ENCODE results near the gene NTN4.

The NTN4 gene

DNA sequence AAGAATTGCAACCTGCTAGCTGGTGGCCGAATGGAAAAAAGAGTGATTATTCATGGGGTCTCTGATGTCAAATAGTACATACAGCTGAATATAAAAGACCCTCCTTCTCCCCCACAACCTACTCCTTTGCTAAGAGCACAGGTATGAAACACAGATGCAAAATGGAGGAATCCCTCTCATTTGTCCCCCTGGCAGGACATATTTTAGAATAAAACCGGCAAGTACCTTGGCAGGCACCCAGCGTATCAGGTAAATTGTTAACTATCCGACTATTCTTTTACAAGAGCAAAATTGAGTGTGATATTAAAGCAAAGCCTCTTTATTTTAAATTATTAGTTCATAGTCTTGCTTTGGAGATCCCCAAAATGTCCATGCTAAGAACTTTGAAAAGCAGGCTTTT, 165.6 kb downstream of the NTN4 start:
- Histone ChIP-seq H3K27me3 (ENCODE audit: insufficient read depth, poor library complexity, severe bottlenecking) (no peaks in the 10 kb centered on the region), H3K27ac (ENCODE audit: poor library complexity, severe bottlenecking) (no peak overlapping the region), H3K9me3 (ENCODE audit: severe bottlenecking) (no peaks in the 10 kb centered on the region), H3K36me3 (ENCODE audit: low read depth) (no peaks in the 10 kb centered on the region), H3K4me3 (ENCODE audit: severe bottlenecking) (no peak overlapping the region), H3K4me1 (ENCODE audit: insufficient read depth, poor library complexity, severe bottlenecking) (peaks cover 9% of the 10 kb centered on the region)
- DNase-seq (ENCODE audit: low spot score) = no peak
- TF ChIP-seq, protein P1, sequence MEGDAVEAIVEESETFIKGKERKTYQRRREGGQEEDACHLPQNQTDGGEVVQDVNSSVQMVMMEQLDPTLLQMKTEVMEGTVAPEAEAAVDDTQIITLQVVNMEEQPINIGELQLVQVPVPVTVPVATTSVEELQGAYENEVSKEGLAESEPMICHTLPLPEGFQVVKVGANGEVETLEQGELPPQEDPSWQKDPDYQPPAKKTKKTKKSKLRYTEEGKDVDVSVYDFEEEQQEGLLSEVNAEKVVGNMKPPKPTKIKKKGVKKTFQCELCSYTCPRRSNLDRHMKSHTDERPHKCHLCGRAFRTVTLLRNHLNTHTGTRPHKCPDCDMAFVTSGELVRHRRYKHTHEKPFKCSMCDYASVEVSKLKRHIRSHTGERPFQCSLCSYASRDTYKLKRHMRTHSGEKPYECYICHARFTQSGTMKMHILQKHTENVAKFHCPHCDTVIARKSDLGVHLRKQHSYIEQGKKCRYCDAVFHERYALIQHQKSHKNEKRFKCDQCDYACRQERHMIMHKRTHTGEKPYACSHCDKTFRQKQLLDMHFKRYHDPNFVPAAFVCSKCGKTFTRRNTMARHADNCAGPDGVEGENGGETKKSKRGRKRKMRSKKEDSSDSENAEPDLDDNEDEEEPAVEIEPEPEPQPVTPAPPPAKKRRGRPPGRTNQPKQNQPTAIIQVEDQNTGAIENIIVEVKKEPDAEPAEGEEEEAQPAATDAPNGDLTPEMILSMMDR (IDR thresholded peaks at IDR 0.05; ENCODE audit: poor library complexity, severe bottlenecking) = no peak
- ATAC-seq (ENCODE audit: low read depth) = no peak

DNA sequence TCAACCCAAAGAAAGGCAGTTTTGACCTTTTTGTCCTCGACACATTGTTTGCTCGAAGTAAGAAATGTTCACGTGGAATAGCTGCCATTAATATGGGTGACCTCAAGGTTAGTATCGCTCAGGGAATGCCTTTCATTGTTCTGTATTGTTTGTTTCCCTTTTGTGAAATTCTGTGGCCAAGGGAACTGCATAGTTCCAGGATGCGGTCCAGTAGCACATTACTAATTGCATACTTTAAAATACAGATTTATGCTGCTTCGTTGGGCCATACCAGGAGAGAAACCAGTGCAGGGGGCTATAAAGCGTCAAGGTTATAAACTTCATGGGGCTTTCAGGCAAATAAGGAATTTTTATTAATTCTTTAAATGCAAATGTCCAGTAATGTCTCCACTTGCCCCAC, 166.0 kb downstream of the NTN4 start:
- no peak overlapping the region for H3K4me3 ChIP-seq (ENCODE audit: severe bottlenecking)
- no peaks in the 10 kb centered on the region for H3K36me3 ChIP-seq (ENCODE audit: low read depth)
- H3K4me1 ChIP-seq (ENCODE audit: insufficient read depth, poor library complexity, severe bottlenecking) = peaks cover 9% of the 10 kb centered on the region
- DNase-seq (ENCODE audit: low spot score) (no peak), ATAC-seq (ENCODE audit: low read depth) (no peak)
- TF ChIP-seq, protein P1 (IDR thresholded peaks at IDR 0.05; ENCODE audit: poor library complexity, severe bottlenecking) = no peak
- H3K9me3 ChIP-seq (ENCODE audit: severe bottlenecking) = no peaks in the 10 kb centered on the region
- H3K27me3 ChIP-seq (ENCODE audit: insufficient read depth, poor library complexity, severe bottlenecking) = no peaks in the 10 kb centered on the region
- H3K27ac ChIP-seq (ENCODE audit: poor library complexity, severe bottlenecking) = no peak overlapping the region

DNA sequence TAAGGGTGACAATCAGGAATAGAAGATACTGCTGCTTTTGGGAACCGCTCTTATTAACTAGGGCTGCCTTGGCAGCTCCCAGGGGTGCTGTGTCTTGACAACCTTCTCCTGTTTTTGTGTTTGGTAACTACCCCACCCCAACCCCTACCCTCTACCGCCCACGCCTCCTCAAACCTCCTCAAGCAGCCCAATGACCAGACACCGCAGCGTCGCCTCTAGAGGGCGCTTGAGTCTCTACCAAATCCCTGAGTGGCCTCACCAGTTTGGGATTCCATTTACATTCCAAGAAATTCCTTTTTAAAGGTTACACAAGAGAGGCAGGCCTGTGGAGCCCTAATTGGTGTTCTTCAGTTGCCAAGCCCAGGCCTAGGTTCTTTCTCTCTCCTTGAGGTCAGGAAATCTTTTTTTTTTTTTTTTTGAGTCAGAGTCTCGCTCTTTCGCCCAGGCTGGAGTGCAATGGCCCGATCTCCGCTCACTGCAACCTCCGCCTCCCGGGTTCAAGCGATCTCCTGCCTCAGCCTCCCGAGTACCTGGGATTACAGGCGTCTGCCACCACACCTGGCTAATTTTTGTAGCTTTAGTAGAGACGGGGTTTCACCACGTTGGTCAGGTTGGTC, 166.9 kb downstream of the NTN4 start:
- Histone ChIP-seq H3K4me1 (ENCODE audit: insufficient read depth, poor library complexity, severe bottlenecking) (peaks cover 9% of the 10 kb centered on the region), H3K9me3 (ENCODE audit: severe bottlenecking) (no peaks in the 10 kb centered on the region), H3K36me3 (ENCODE audit: low read depth) (no peaks in the 10 kb centered on the region), H3K27me3 (ENCODE audit: insufficient read depth, poor library complexity, severe bottlenecking) (no peaks in the 10 kb centered on the region), H3K4me3 (ENCODE audit: severe bottlenecking) (no peak overlapping the region), H3K27ac (ENCODE audit: poor library complexity, severe bottlenecking) (no peak overlapping the region)
- DNase-seq (ENCODE audit: low spot score) = peak; percentile 65
- peak; percentile 80 for ATAC-seq (ENCODE audit: low read depth)
- TF ChIP-seq, protein P1 (IDR thresholded peaks at IDR 0.05; ENCODE audit: poor library complexity, severe bottlenecking) = peak; percentile 84

DNA sequence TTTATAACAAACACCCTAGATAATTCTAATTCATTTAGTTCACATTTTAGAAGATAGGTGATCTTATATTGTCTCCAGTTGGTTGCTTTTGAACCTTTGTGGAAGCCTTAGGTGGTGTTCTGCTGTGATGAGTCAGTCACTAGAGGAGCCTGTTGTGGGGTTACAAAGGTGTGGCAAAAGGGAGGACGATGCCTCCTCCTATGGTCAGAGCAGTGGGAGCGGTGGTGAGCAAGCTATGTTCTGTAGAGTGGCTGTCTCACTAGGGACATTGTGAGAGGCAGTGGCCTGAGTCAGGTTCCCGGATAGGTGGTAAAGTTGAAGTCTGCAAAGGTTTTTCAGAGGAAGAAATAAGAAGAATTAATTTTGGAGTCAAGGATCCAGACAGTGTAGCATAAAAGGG, 167.7 kb downstream of the NTN4 start:
- TF ChIP-seq, protein P1 (IDR thresholded peaks at IDR 0.05; ENCODE audit: poor library complexity, severe bottlenecking) = no peak
- Histone ChIP-seq H3K4me3 (ENCODE audit: severe bottlenecking) (no peak overlapping the region), H3K4me1 (ENCODE audit: insufficient read depth, poor library complexity, severe bottlenecking) (peaks cover 3% of the 10 kb centered on the region), H3K27me3 (ENCODE audit: insufficient read depth, poor library complexity, severe bottlenecking) (no peaks in the 10 kb centered on the region), H3K9me3 (ENCODE audit: severe bottlenecking) (no peaks in the 10 kb centered on the region), H3K36me3 (ENCODE audit: low read depth) (no peaks in the 10 kb centered on the region), H3K27ac (ENCODE audit: poor library complexity, severe bottlenecking) (no peak overlapping the region)
- DNase-seq (ENCODE audit: low spot score) = no peak
- ATAC-seq (ENCODE audit: low read depth) = no peak

DNA sequence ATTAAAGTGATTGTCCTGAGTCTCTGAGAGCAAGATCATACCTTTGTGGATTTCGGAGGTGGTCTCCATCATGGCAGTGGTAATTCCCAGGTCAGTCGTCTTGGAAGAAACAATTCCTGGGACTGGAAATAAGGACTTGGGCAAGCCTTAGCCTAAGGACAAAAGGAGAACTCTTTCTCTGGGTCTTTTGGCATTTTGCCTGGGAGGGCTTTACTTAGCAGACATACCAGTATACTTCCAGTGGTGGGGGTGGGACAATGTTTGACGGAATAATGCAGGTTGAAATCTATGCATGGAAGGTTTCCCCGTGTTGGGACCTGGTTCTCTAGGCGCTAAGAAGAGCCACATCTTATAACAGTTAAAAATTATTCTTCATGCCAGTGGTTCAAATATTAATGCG, 168.8 kb downstream of the NTN4 start:
- no peaks in the 10 kb centered on the region for H3K36me3 ChIP-seq (ENCODE audit: low read depth)
- ATAC-seq (ENCODE audit: low read depth) = no peak
- no peak for DNase-seq (ENCODE audit: low spot score)
- no peak overlapping the region for H3K27ac ChIP-seq (ENCODE audit: poor library complexity, severe bottlenecking)
- H3K27me3 ChIP-seq (ENCODE audit: insufficient read depth, poor library complexity, severe bottlenecking) = no peaks in the 10 kb centered on the region
- no peaks in the 10 kb centered on the region for H3K4me1 ChIP-seq (ENCODE audit: insufficient read depth, poor library complexity, severe bottlenecking)
- H3K9me3 ChIP-seq (ENCODE audit: severe bottlenecking) = no peaks in the 10 kb centered on the region
- TF ChIP-seq, protein P1 (IDR thresholded peaks at IDR 0.05; ENCODE audit: poor library complexity, severe bottlenecking) = no peak
- H3K4me3 ChIP-seq (ENCODE audit: severe bottlenecking) = no peak overlapping the region

Data from RWPE2 (cell line).